Neural cell (in vitro differentiated cells): ENCODE measurements around the gene SLC10A2. TPM values are rescaled to one million over a fixed set of nuclear protein-coding genes. Genes with fewer than 3 reads are reported as not detected.

Source experiments
- H2AFZ ChIP-seq: fragments of 200-600, 300-800 bp; sonication (generic), shearing (Covaris generic); 2 replicates; pipeline ENCODE4 v1.6.0; 2014; ENCODE audit warnings: low read depth, mild to moderate bottlenecking, antibody characterized with exemption, low read length, moderate library complexity
- H3F3A ChIP-seq: fragments of 200-600 bp; shearing (Covaris generic); 2 replicates; pipeline ENCODE4 v1.6.1; 2016; ENCODE audit warnings: mild to moderate bottlenecking, moderate library complexity, mixed read lengths, antibody characterized with exemption, low read length; ENCODE audit not compliant: insufficient read depth, poor library complexity, severe bottlenecking
- H3K27ac ChIP-seq: fragments of 200-600, 300-800 bp; sonication (generic), shearing (Covaris generic); 2 replicates; pipeline ENCODE4 v1.5.1; 2014; ENCODE audit warnings: mild to moderate bottlenecking, low read length, moderate library complexity
- H3K27me3 ChIP-seq: fragments of 300-800, 200-600 bp; sonication (generic), shearing (Covaris generic); 2 replicates; pipeline ENCODE4 v1.6.0; 2014; ENCODE audit warnings: mild to moderate bottlenecking, low read depth, low read length, moderate library complexity; ENCODE audit not compliant: insufficient read depth
- H3K36me3 ChIP-seq: fragments of 300-800, 200-600 bp; sonication (generic), shearing (Covaris generic); 2 replicates; pipeline ENCODE4 v1.5.1; 2014; ENCODE audit warnings: mild to moderate bottlenecking, antibody characterized with exemption, low read length, moderate library complexity; ENCODE audit not compliant: insufficient read depth
- H3K4me2 ChIP-seq: fragments of 300-800, 200-600 bp; sonication (generic), shearing (Covaris generic); 2 replicates; pipeline ENCODE4 v1.6.0; 2014; ENCODE audit warnings: mild to moderate bottlenecking, low read length
- H3K4me3 ChIP-seq: fragments of 300-800, 200-600 bp; sonication (generic), shearing (Covaris generic); 2 replicates; pipeline ENCODE4 v1.5.1; 2014; ENCODE audit warnings: mild to moderate bottlenecking, low read length, moderate library complexity
- H3K79me2 ChIP-seq: fragments of 200-600 bp; shearing (Covaris generic); replicated peaks from 2 replicates; pipeline ENCODE4 v1.6.0; 2014; ENCODE audit warnings: mild to moderate bottlenecking, low read length, moderate library complexity; ENCODE audit not compliant: insufficient read depth
- H3K9ac ChIP-seq: fragments of 300-800, 200-600 bp; sonication (generic), shearing (Covaris generic); 2 replicates; pipeline ENCODE4 v1.6.1; 2016; ENCODE audit warnings: mild to moderate bottlenecking, low read length, mixed read lengths
- H3K9me2 ChIP-seq: fragments of 200-600 bp; shearing (Covaris generic); 2 replicates; pipeline ENCODE4 v1.6.1; 2016; ENCODE audit warnings: mild to moderate bottlenecking, low read length, mixed read lengths; ENCODE audit not compliant: insufficient read depth
- H3K9me3 ChIP-seq: fragments of 200-600, 300-800 bp; sonication (generic), shearing (Covaris generic); 2 replicates; pipeline ENCODE4 v1.6.1; 2016; ENCODE audit warnings: mild to moderate bottlenecking, mixed run types, low read length, moderate library complexity, mixed read lengths
- H4K20me1 ChIP-seq: fragments of 200-600 bp; shearing (Covaris generic); 2 replicates; pipeline ENCODE4 v1.6.1; 2016; ENCODE audit warnings: mild to moderate bottlenecking, mixed run types; ENCODE audit not compliant: insufficient read depth
- CTCF ChIP-seq: fragments of 450-650 bp; IDR thresholded peaks from 2 replicates; pipeline ENCODE4 v1.5.1; 2014; ENCODE audit warnings: antibody characterized with exemption, mild to moderate bottlenecking, moderate library complexity; ENCODE audit not compliant: poor library complexity, severe bottlenecking
- EP300 ChIP-seq: fragments of 450-650 bp; conservative IDR thresholded peaks from 2 replicates; pipeline ENCODE4 v1.6.1; 2014; ENCODE audit warnings: antibody characterized with exemption, mild to moderate bottlenecking, moderate library complexity; ENCODE audit not compliant: poor library complexity, severe bottlenecking
- EZH2 ChIP-seq: fragments of 200-600, 300-800 bp; shearing (Covaris generic), sonication (generic); IDR thresholded peaks from 2 replicates; pipeline ENCODE4 v1.6.1; 2014; ENCODE audit warnings: antibody characterized with exemption, low read length, borderline replicate concordance, mild to moderate bottlenecking; ENCODE audit not compliant: insufficient read depth, poor library complexity, severe bottlenecking
- MXI1 ChIP-seq: fragments of 450-650 bp; conservative IDR thresholded peaks from 2 replicates; pipeline ENCODE4 v1.6.1; 2014; ENCODE audit warnings: antibody characterized with exemption, mild to moderate bottlenecking; ENCODE audit not compliant: poor library complexity, severe bottlenecking
- POLR2AphosphoS5 ChIP-seq: IDR thresholded peaks from 2 replicates; pipeline ENCODE4 v1.6.1; 2012
- RAD21 ChIP-seq: fragments of 450-650 bp; conservative IDR thresholded peaks from 2 replicates; pipeline ENCODE4 v1.6.1; 2014; ENCODE audit warnings: antibody characterized with exemption, mild to moderate bottlenecking, moderate library complexity
- REST ChIP-seq: IDR thresholded peaks from 2 replicates; pipeline ENCODE4 v1.6.1; 2012; ENCODE audit warnings: borderline replicate concordance
- SMC3 ChIP-seq: fragments of 450-650 bp; conservative IDR thresholded peaks from 2 replicates; pipeline ENCODE4 v1.6.1; 2014; ENCODE audit warnings: antibody characterized with exemption, mild to moderate bottlenecking, moderate library complexity; ENCODE audit not compliant: poor library complexity
- TAF1 ChIP-seq: IDR thresholded peaks from 2 replicates; pipeline ENCODE4 v1.6.1; 2012; ENCODE audit warnings: low read depth
- polyA plus RNA-seq: library from polyadenylated mRNA; depleted of rRNA; stranded (reverse); fragments of >200 nt; gene quantifications from 2 replicates; pipeline ENCODE4 v1.2.3, GENCODE V29; 2014

SLC10A2 gene
- polyA plus RNA-seq, 1 donor from 2014 or later = not detected

- Histone ChIP-seq H3K9me2 (no peaks in the 10 kb centered on the region), H3K4me3 (no peak overlapping the region), H3K4me2 (no peak overlapping the region), H3K9ac (no peak overlapping the region), H3K27me3 (no peaks in the 10 kb centered on the region), H4K20me1 (no peaks in the 10 kb centered on the region), H3K27ac (no peak overlapping the region), H3K9me3 (no peaks in the 10 kb centered on the region), H2AFZ (no peak overlapping the region), H3K36me3 (no peaks in the 10 kb centered on the region), H3F3A (no peaks in the 10 kb centered on the region), H3K79me2 (no peaks in the 10 kb centered on the region)
- TF ChIP-seq POLR2AphosphoS5 = no peak
- no peak for TF ChIP-seq CTCF
- no peak for TF ChIP-seq EP300
- no peak for TF ChIP-seq MXI1
- no peak for TF ChIP-seq SMC3
- no peak for TF ChIP-seq EZH2
These were observed 4.1 kb downstream of the SLC10A2 start for GRCh38 chr13:103062079-103062478.

- Histone ChIP-seq H3K4me2 (no peak overlapping the region), H4K20me1 (no peaks in the 10 kb centered on the region), H3K36me3 (no peaks in the 10 kb centered on the region), H3K27ac (no peak overlapping the region), H3K4me3 (no peak overlapping the region), H3K9me2 (no peaks in the 10 kb centered on the region), H3K9ac (no peak overlapping the region), H3F3A (no peaks in the 10 kb centered on the region), H2AFZ (no peak overlapping the region), H3K9me3 (no peaks in the 10 kb centered on the region), H3K27me3 (no peaks in the 10 kb centered on the region), H3K79me2 (no peaks in the 10 kb centered on the region)
- TF ChIP-seq MXI1 (no peak), REST (no peak), TAF1 (no peak), EZH2 (no peak), POLR2AphosphoS5 (no peak), EP300 (no peak), SMC3 (no peak), CTCF (no peak), RAD21 (no peak)
These were observed 10.2 kb downstream of the SLC10A2 start for GRCh38 chr13:103056008-103056407.
